HCT116 (cell line): Measurements from ENCODE around the gene SPDEF. TPM values are rescaled to one million over a fixed set of nuclear protein-coding genes. Genes with fewer than 3 reads are reported as not detected.

Experiments used
- ATAC-seq: fragments of 200-7000 bp; cut with Tn5 transposase; 2 replicates; pipeline ENCODE4 v1.9.1; 2020; ENCODE audit warnings: mild to moderate bottlenecking, moderate library complexity
- BruUV-seq: library from RNA; stranded (reverse); fragments of 400-500 nt; replicated peaks from 2 replicates; lab custom pipeline; 2021; lab: Mats Ljungman, UMichigan
- CTCF ChIA-PET: fragments of 300-600 bp; sonication (Branson Sonifier 250); formaldehyde crosslinking; loops from one replicate; lab custom pipeline; 2021; ENCODE audit warnings: antibody characterized with exemption; lab: Charles Lee
- POLR2A ChIA-PET: fragments of 300-600, 350-600 bp; sonication (Branson Sonifier 250); formaldehyde crosslinking; loops from one replicate; lab custom pipeline; 2021; ENCODE audit warnings: antibody characterized with exemption; lab: Charles Lee
- RAD21 ChIA-PET, 2 experiments: fragments of 300-600 bp; sonication (Branson Sonifier 250); formaldehyde crosslinking; loops; one replicate each; lab custom pipeline; 2023; ENCODE audit warnings: low total read pairs in 2 of 2; ENCODE audit not compliant: uncharacterized antibody in 2 of 2, unreplicated experiment in 2 of 2, low non-redundant PET in 1 of 2; lab: Charles Lee
- DNase-seq: peaks from one replicate; pipeline ENCODE4 v3.0.0-alpha.2; 2010; ENCODE audit warnings: low read depth, low spot score
- H2AFZ ChIP-seq: fragments of 200-600 bp; shearing (Covaris generic), sonication (generic); 2 replicates; pipeline ENCODE4 v1.6.1; 2017; ENCODE audit warnings: low read depth, mixed run types, mixed read lengths, antibody characterized with exemption, low read length; ENCODE audit not compliant: poor library complexity, severe bottlenecking
- H3K27ac ChIP-seq: 2 replicates; pipeline ENCODE4 v1.5.1; 2012; ENCODE audit warnings: low read depth, low read length
- H3K27me3 ChIP-seq: fragments of 200-600 bp; sonication (generic); 2 replicates; pipeline ENCODE4 v1.6.1; 2016; ENCODE audit warnings: mixed run types, low read length, mixed read lengths; ENCODE audit not compliant: insufficient read depth
- H3K36me3 ChIP-seq, 2 experiments: fragments of 200-500 bp in 1 of 2; fragments of 200-600 bp in 1 of 2; sonication (Bioruptor generic) in 1 of 2; sonication (generic) in 1 of 2; 2 replicates each; pipeline versions ENCODE4 v1.5.1 to v1.6.1; 2014 to 2016; ENCODE audit warnings: low read length in 2 of 2, inconsistent platforms in 1 of 2, mixed read lengths in 1 of 2, mixed run types in 1 of 2; ENCODE audit not compliant: insufficient read depth in 2 of 2, control insufficient read depth in 1 of 2
- H3K4me1 ChIP-seq, 2 experiments: fragments of 200-600 bp in 1 of 2; sonication (generic) in 1 of 2; 2 replicates each; pipeline versions ENCODE4 v1.5.1 to v1.6.1; 2012 to 2017; ENCODE audit warnings: low read length in 2 of 2, inconsistent platforms in 1 of 2, mild to moderate bottlenecking in 1 of 2, mixed read lengths in 1 of 2, mixed run types in 1 of 2, moderate library complexity in 1 of 2; ENCODE audit not compliant: insufficient read depth in 2 of 2, control insufficient read depth in 1 of 2
- H3K4me2 ChIP-seq: fragments of 200-600 bp; sonication (generic); 2 replicates; pipeline ENCODE4 v1.6.1; 2017; ENCODE audit warnings: mixed run types, low read length, mixed read lengths
- H3K4me3 ChIP-seq, 2 experiments: fragments of 200-600 bp in 1 of 2; sonication (generic) in 1 of 2; replicated peaks in 1 of 2; 2 replicates each; pipeline ENCODE4 v1.5.1; 2011 to 2016; ENCODE audit warnings: low read length in 2 of 2, control low read depth in 1 of 2, low read depth in 1 of 2, mild to moderate bottlenecking in 1 of 2, mixed read lengths in 1 of 2, mixed run types in 1 of 2
- H3K79me2 ChIP-seq: fragments of 200-600 bp; sonication (generic); 2 replicates; pipeline ENCODE4 v1.6.1; 2017; ENCODE audit warnings: mild to moderate bottlenecking, mixed run types, low read length, moderate library complexity, mixed read lengths; ENCODE audit not compliant: insufficient read depth
- H3K9ac ChIP-seq: fragments of 200-600 bp; sonication (generic); 2 replicates; pipeline ENCODE4 v1.6.1; 2016; ENCODE audit warnings: low read length, mixed read lengths
- H3K9me2 ChIP-seq: fragments of 200-600 bp; sonication (generic), shearing (Covaris generic); 2 replicates; pipeline ENCODE4 v1.6.1; 2017; ENCODE audit warnings: mixed run types, mild to moderate bottlenecking, moderate library complexity; ENCODE audit not compliant: insufficient read depth
- H3K9me3 ChIP-seq, 2 experiments: fragments of 200-500 bp in 1 of 2; fragments of 200-600 bp in 1 of 2; sonication (Bioruptor generic) in 1 of 2; sonication (generic) in 1 of 2; 2 replicates each; pipeline ENCODE4 v1.6.1; 2014 to 2017; ENCODE audit warnings: low read length in 2 of 2, mixed read lengths in 2 of 2, inconsistent platforms in 1 of 2, low read depth in 1 of 2, mild to moderate bottlenecking in 1 of 2, mixed run types in 1 of 2, moderate library complexity in 1 of 2; ENCODE audit not compliant: control insufficient read depth in 1 of 2, insufficient read depth in 1 of 2
- H4K20me1 ChIP-seq: fragments of 200-600 bp; sonication (generic), shearing (Covaris generic); 2 replicates; pipeline ENCODE4 v1.6.1; 2017; ENCODE audit warnings: mixed run types, mild to moderate bottlenecking, moderate library complexity; ENCODE audit not compliant: insufficient read depth
- ATF3 ChIP-seq: IDR thresholded peaks from 2 replicates; pipeline ENCODE4 v1.6.1; 2012
- CBX3 ChIP-seq: IDR thresholded peaks from 2 replicates; pipeline ENCODE4 v1.6.1; 2012; ENCODE audit warnings: low read depth
- CEBPB ChIP-seq: IDR thresholded peaks from 2 replicates; pipeline ENCODE4 v1.6.1; 2012; ENCODE audit warnings: low read depth
- CTCF ChIP-seq, 3 experiments: fragments of 200-600 bp in 1 of 3; sonication (generic) in 1 of 3; IDR thresholded peaks in 2 of 3; conservative IDR thresholded peaks in 1 of 3; 2 replicates each; pipeline ENCODE4 v1.5.1; 2012 to 2017; ENCODE audit warnings: low read depth in 2 of 3, low read length in 2 of 3, antibody characterized with exemption in 1 of 3, borderline replicate concordance in 1 of 3, control low read depth in 1 of 3, mild to moderate bottlenecking in 1 of 3, mixed read lengths in 1 of 3, mixed run types in 1 of 3, moderate library complexity in 1 of 3; ENCODE audit not compliant: insufficient read depth in 1 of 3
- EZH2 ChIP-seq: fragments of 200-600 bp; sonication (generic); IDR thresholded peaks from 2 replicates; pipeline ENCODE4 v1.6.1; 2017; ENCODE audit warnings: antibody characterized with exemption, mixed run types
- EZH2phosphoT487 ChIP-seq: fragments of 200-600 bp; IDR thresholded peaks from 2 replicates; pipeline ENCODE4 v1.6.1; 2018; ENCODE audit warnings: antibody characterized with exemption, borderline replicate concordance
- FOSL1 ChIP-seq: IDR thresholded peaks from 2 replicates; pipeline ENCODE4 v1.6.1; 2012; ENCODE audit warnings: low read depth
- RAD21 ChIP-seq: IDR thresholded peaks from 2 replicates; pipeline ENCODE4 v1.6.1; 2012; ENCODE audit warnings: low read depth, mild to moderate bottlenecking
- SP1 ChIP-seq: IDR thresholded peaks from 2 replicates; pipeline ENCODE4 v1.6.1; 2012; ENCODE audit warnings: low read depth
- TCF7L2 ChIP-seq: IDR thresholded peaks from 2 replicates; pipeline ENCODE4 v1.7.0; 2011; ENCODE audit warnings: borderline replicate concordance, inconsistent platforms; ENCODE audit not compliant: insufficient read depth, insufficient read length; ENCODE audit errors: extremely low read depth
- YY1 ChIP-seq: IDR thresholded peaks from 2 replicates; pipeline ENCODE4 v1.6.1; 2011; ENCODE audit warnings: low read length, low read depth, moderate library complexity, mild to moderate bottlenecking; ENCODE audit not compliant: insufficient replicate concordance; ENCODE audit errors: extremely low read depth
- ZFX ChIP-seq: fragments of 450-650 bp; IDR thresholded peaks from 2 replicates; pipeline ENCODE4 v1.6.1; 2017
- ZNF274 ChIP-seq: fragments of 200-500 bp; sonication (Bioruptor generic); IDR thresholded peaks from 2 replicates; pipeline ENCODE4 v1.6.1; 2014; ENCODE audit warnings: mild to moderate bottlenecking, low read depth, low read length, inconsistent platforms
- intact Hi-C: fragments of 100-400 bp; cut with micrococcal nuclease; formaldehyde crosslinking; loops from 2 replicates; pipeline ENCODE4 v1.10.0; 2022
- total RNA-seq: library from RNA; stranded (reverse); gene quantifications from one replicate; pipeline ENCODE4 v1.2.1, GENCODE V29; 2021; ENCODE audit not compliant: unreplicated experiment

The SPDEF gene
- total RNA-seq, 1 experiment from 2014 or later = 0.39 TPM

- intact Hi-C loops = no loop called here
- POLR2A ChIA-PET = no interaction called here
- Histone ChIP-seq H3K36me3 (no peaks in the 10 kb centered on the region), H3K4me2 (no peak overlapping the region), H3K27me3 (no peaks in the 10 kb centered on the region), H4K20me1 (no peaks in the 10 kb centered on the region), H2AFZ (no peak overlapping the region), H3K27ac (no peak overlapping the region), H3K4me3 (no peak overlapping the region), H3K4me1 (no peaks in the 10 kb centered on the region), H3K9me2 (no peaks in the 10 kb centered on the region), H3K9ac (no peak overlapping the region), H3K79me2 (no peaks in the 10 kb centered on the region), H3K9me3 (no peaks in the 10 kb centered on the region)
- no peak for ATAC-seq
- RAD21 ChIA-PET = no interaction called here
- CTCF ChIA-PET = no interaction called here
- no peak for DNase-seq
- BruUV-seq = no TSS peak
- TF ChIP-seq EZH2phosphoT487 (no peak), RAD21 (no peak), TCF7L2 (no peak), YY1 (no peak), EZH2 (no peak), FOSL1 (no peak), SP1 (no peak), ZNF274 (no peak)
These were observed 43.4 kb downstream of the SPDEF start for GRCh38 chr6:34512738-34513115.

- H3K9me2 ChIP-seq = no peaks in the 10 kb centered on the region
- no peaks in the 10 kb centered on the region for H3K27me3 ChIP-seq
- H4K20me1 ChIP-seq = no peaks in the 10 kb centered on the region
- ChIA-PET CTCF (no interaction called here), RAD21 (no interaction called here), POLR2A (no interaction called here)
- no peak overlapping the region for H2AFZ ChIP-seq
- no peaks in the 10 kb centered on the region for H3K9me3 ChIP-seq
- DNase-seq (no peak), ATAC-seq (no peak)
- H3K36me3 ChIP-seq = no peaks in the 10 kb centered on the region
- TF ChIP-seq EZH2phosphoT487 (no peak), ZFX (no peak), CEBPB (no peak), CBX3 (no peak), CTCF (IDR thresholded peaks at IDR 0.05 in 2 of 3, conservative IDR thresholded peaks at IDR 0.05 in 1 of 3; ENCODE audit: borderline replicate concordance in 1 of 3, insufficient read depth in 1 of 3, low read depth in 2 of 3, low read length in 2 of 3) (no peak), ATF3 (no peak)
- no peaks in the 10 kb centered on the region for H3K79me2 ChIP-seq
- no peak overlapping the region for H3K4me2 ChIP-seq
- BruUV-seq = no TSS peak
- H3K4me3 ChIP-seq = no peak overlapping the region
- no peak overlapping the region for H3K9ac ChIP-seq
- no peaks in the 10 kb centered on the region for H3K4me1 ChIP-seq
- H3K27ac ChIP-seq = no peak overlapping the region
- intact Hi-C loops = no loop called here
These were observed 44.0 kb downstream of the SPDEF start for GRCh38 chr6:34511915-34512737.
